H1 (cell line): Measurements from ENCODE around the gene FEM1C. TPM values are rescaled to one million over a fixed set of nuclear protein-coding genes. Genes with fewer than 3 reads are reported as not detected.

ENCODE experiments used
- CTCF ChIA-PET: fragments of 300-600 bp; sonication (Branson Sonifier 250); formaldehyde crosslinking; loops from one replicate; lab custom pipeline; 2021; ENCODE audit not compliant: partially characterized antibody; lab: Charles Lee
- POLR2A ChIA-PET: fragments of 300-600 bp; sonication (Branson Sonifier 250); formaldehyde crosslinking; loops from one replicate; lab custom pipeline; 2021; ENCODE audit warnings: inconsistent platforms; ENCODE audit not compliant: partially characterized antibody; lab: Charles Lee
- DNase-seq, 2 experiments: peaks; one replicate each; pipeline versions ENCODE4 v3.0.0 to v3.0.0-alpha.2; 2010 to 2022; ENCODE audit warnings: low spot score in 2 of 2, low read depth in 1 of 2, mixed read lengths in 1 of 2
- FAIRE-seq: peaks from 2 replicates; lab custom pipeline; 2011; peaks lifted over from hg19 to GRCh38; lab: Jason Lieb, UNC
- H2AFZ ChIP-seq: 2 replicates; pipeline ENCODE4 v1.8.1; 2012; ENCODE audit warnings: low read length, inconsistent platforms
- H2AK5ac ChIP-seq: 2 replicates; pipeline ENCODE4 v1.6.1; 2013; ENCODE audit warnings: low read depth, low read length
- H2BK120ac ChIP-seq: replicated peaks from 2 replicates; pipeline ENCODE3; 2013; ENCODE audit warnings: low read depth, low read length, inconsistent platforms
- H2BK12ac ChIP-seq: 2 replicates; pipeline ENCODE4 v1.6.1; 2013; ENCODE audit warnings: low read depth, low read length
- H2BK15ac ChIP-seq: 2 replicates; pipeline ENCODE4 v1.6.1; 2013; ENCODE audit warnings: low read length
- H2BK20ac ChIP-seq: 2 replicates; pipeline ENCODE4 v1.6.1; 2013; ENCODE audit warnings: low read length
- H2BK5ac ChIP-seq: 2 replicates; pipeline ENCODE4 v1.6.1; 2013; ENCODE audit warnings: low read depth, low read length
- H3K14ac ChIP-seq: 2 replicates; pipeline ENCODE4 v1.6.1; 2013; ENCODE audit warnings: inconsistent platforms; ENCODE audit not compliant: insufficient read length
- H3K18ac ChIP-seq: 2 replicates; pipeline ENCODE4 v1.6.1; 2013; ENCODE audit warnings: low read length; ENCODE audit errors: extremely low read depth
- H3K23ac ChIP-seq: 2 replicates; pipeline ENCODE4 v1.6.1; 2013; ENCODE audit warnings: inconsistent platforms; ENCODE audit not compliant: insufficient read length
- H3K23me2 ChIP-seq: 2 replicates; pipeline ENCODE4 v1.6.1; 2013; ENCODE audit warnings: low read depth, low read length
- H3K27ac ChIP-seq: 2 replicates; pipeline ENCODE4 v1.6.1; 2011; ENCODE audit warnings: low read depth, low read length, inconsistent platforms
- H3K27me3 ChIP-seq, 4 experiments: replicated peaks in 1 of 4; 1 replicate in 1 of 4; 2 replicates in 3 of 4; pipeline versions ENCODE4 v1.6.1 to v1.8.1; 2011 to 2013; ENCODE audit warnings: low read length in 3 of 4, mild to moderate bottlenecking in 3 of 4, inconsistent platforms in 2 of 4, mixed read lengths in 2 of 4, moderate library complexity in 1 of 4; ENCODE audit not compliant: control insufficient read depth in 3 of 4, insufficient read depth in 3 of 4; ENCODE audit errors: extremely low read depth in 1 of 4
- H3K36me3 ChIP-seq, 4 experiments: 2 replicates each; pipeline versions ENCODE4 v1.6.1 to v1.8.1; 2011 to 2013; ENCODE audit warnings: mild to moderate bottlenecking in 4 of 4, low read length in 3 of 4, moderate library complexity in 2 of 4, control low read depth in 1 of 4, inconsistent platforms in 1 of 4; ENCODE audit not compliant: insufficient read depth in 4 of 4, control insufficient read depth in 2 of 4
- H3K4ac ChIP-seq: replicated peaks from 2 replicates; pipeline ENCODE3; 2013; ENCODE audit warnings: low read length, low read depth, mixed read lengths, inconsistent platforms; ENCODE audit not compliant: insufficient read length
- H3K4me1 ChIP-seq, 4 experiments: replicated peaks in 1 of 4; 1 replicate in 1 of 4; 2 replicates in 3 of 4; pipeline versions ENCODE4 v1.6.1 to v1.8.1; 2011 to 2013; ENCODE audit warnings: low read length in 3 of 4, inconsistent platforms in 2 of 4, mixed read lengths in 1 of 4; ENCODE audit not compliant: insufficient read depth in 4 of 4, control insufficient read depth in 3 of 4
- H3K4me2 ChIP-seq, 2 experiments: 2 replicates each; pipeline versions ENCODE4 v1.6.1 to v1.8.1; 2011 to 2013; ENCODE audit warnings: low read depth in 2 of 2, low read length in 2 of 2, control low read depth in 1 of 2, inconsistent platforms in 1 of 2, mild to moderate bottlenecking in 1 of 2; ENCODE audit not compliant: insufficient read depth in 1 of 2
- H3K4me3 ChIP-seq, 4 experiments: fragments of 200-600, 300-600 bp in 1 of 4; sonication (generic), shearing (Covaris generic), sonication (Bioruptor Twin) in 1 of 4; 2 replicates each; pipeline versions ENCODE4 v1.5.1 to v1.8.1; 2011 to 2016; ENCODE audit warnings: low read length in 4 of 4, low read depth in 3 of 4, control low read depth in 2 of 4, inconsistent platforms in 2 of 4, mild to moderate bottlenecking in 2 of 4, mixed read lengths in 1 of 4, moderate library complexity in 1 of 4; ENCODE audit not compliant: insufficient read depth in 2 of 4; ENCODE audit errors: extremely low read depth in 1 of 4
- H3K56ac ChIP-seq: replicated peaks from 2 replicates; pipeline ENCODE3; 2013; ENCODE audit warnings: low read depth, mild to moderate bottlenecking, mixed read lengths, low read length, inconsistent platforms; ENCODE audit not compliant: insufficient read length
- H3K79me1 ChIP-seq: 2 replicates; pipeline ENCODE4 v1.6.1; 2013; ENCODE audit warnings: low read depth, low read length, control low read depth
- H3K79me2 ChIP-seq, 2 experiments: 2 replicates each; pipeline versions ENCODE4 v1.6.1 to v1.8.1; 2012 to 2013; ENCODE audit warnings: low read length in 2 of 2, mild to moderate bottlenecking in 2 of 2, inconsistent platforms in 1 of 2; ENCODE audit not compliant: insufficient read depth in 2 of 2, control insufficient read depth in 1 of 2
- H3K9ac ChIP-seq, 4 experiments: replicated peaks in 1 of 4; 1 replicate in 1 of 4; 2 replicates in 3 of 4; pipeline versions ENCODE4 v1.6.1 to v1.8.1; 2011 to 2013; ENCODE audit warnings: low read depth in 3 of 4, low read length in 3 of 4, control low read depth in 2 of 4, mild to moderate bottlenecking in 2 of 4, moderate library complexity in 2 of 4, inconsistent platforms in 1 of 4; ENCODE audit errors: extremely low read depth in 1 of 4
- H3K9me3 ChIP-seq, 2 experiments: 2 replicates each; pipeline versions ENCODE4 v1.6.1 to v1.8.1; 2012 to 2013; ENCODE audit warnings: mild to moderate bottlenecking in 2 of 2, moderate library complexity in 2 of 2, control low read depth in 1 of 2, inconsistent platforms in 1 of 2, low read depth in 1 of 2, low read length in 1 of 2, mixed read lengths in 1 of 2; ENCODE audit not compliant: insufficient read depth in 2 of 2
- H4K20me1 ChIP-seq, 2 experiments: replicated peaks in 1 of 2; 2 replicates each; pipeline versions ENCODE3 to v1.8.1; 2011 to 2013; ENCODE audit warnings: inconsistent platforms in 2 of 2, low read length in 2 of 2, mild to moderate bottlenecking in 1 of 2; ENCODE audit not compliant: insufficient read depth in 2 of 2, control insufficient read depth in 1 of 2
- H4K5ac ChIP-seq: 2 replicates; pipeline ENCODE4 v1.6.1; 2013; ENCODE audit warnings: low read length, low read depth, mixed read lengths, inconsistent platforms; ENCODE audit not compliant: insufficient read length
- H4K8ac ChIP-seq: 2 replicates; pipeline ENCODE4 v1.8.0; 2013; ENCODE audit warnings: mild to moderate bottlenecking, moderate library complexity, low read length, inconsistent platforms; ENCODE audit not compliant: insufficient read depth; ENCODE audit errors: extremely low read depth
- H4K91ac ChIP-seq: replicated peaks from 2 replicates; pipeline ENCODE3; 2013; ENCODE audit warnings: low read length, mixed read lengths, inconsistent platforms; ENCODE audit not compliant: insufficient read length
- CHD2 ChIP-seq: IDR thresholded peaks from 2 replicates; pipeline ENCODE4 v1.6.1; 2012; ENCODE audit warnings: low read length, improper control_type of control experiment
- KDM4A ChIP-seq: IDR thresholded peaks from one replicate; pipeline ENCODE4 v1.7.1; 2012; ENCODE audit warnings: low read depth, mild to moderate bottlenecking, moderate library complexity, low read length, inconsistent platforms; ENCODE audit not compliant: severe bottlenecking
- POLR2A ChIP-seq, 2 experiments: IDR thresholded peaks; 1 replicate in 1 of 2; 2 replicates in 1 of 2; pipeline ENCODE4 v1.6.1; 2011; ENCODE audit warnings: low read depth in 2 of 2, low read length in 2 of 2, mild to moderate bottlenecking in 2 of 2; ENCODE audit errors: control extremely low read depth in 1 of 2
- POU5F1 ChIP-seq: IDR thresholded peaks from 2 replicates; pipeline ENCODE4 v1.6.1; 2011; ENCODE audit warnings: low read depth, mild to moderate bottlenecking, low read length, moderate library complexity
- WGBS, 2 experiments: shearing (Covaris generic) in 1 of 2; methylation state at CpG; one replicate each; pipeline versions ENCODE4 v1.1.6 to v1.1.7; 2013 to 2015; ENCODE audit warnings: low lambda C conversion rate in 2 of 2, mixed read lengths in 2 of 2, inconsistent platforms in 1 of 2, low coverage in 1 of 2, missing lambda C conversion rate in 1 of 2; ENCODE audit not compliant: insufficient replicate concordance in 2 of 2, insufficient coverage in 1 of 2, insufficient read length in 1 of 2; ENCODE audit errors: extremely low coverage in 1 of 2, missing lambda C conversion rate in 1 of 2; 5-methylcytosine and 5-hydroxymethylcytosine counted together
- polyA plus RNA-seq, 7 experiments: library from polyadenylated mRNA; depleted of rRNA in 3 of 7; stranded (reverse) in 5 of 7; unstranded in 2 of 7; fragments of >200 nt in 5 of 7; fragments of 200-250 nt in 2 of 7; gene quantifications; 1 replicate in 5 of 7; 2 replicates in 1 of 7; 4 replicates in 1 of 7; pipeline versions ENCODE4 v1.2.1 to v1.2.3, GENCODE V29; 2011 to 2013; ENCODE audit warnings: missing spikeins in 2 of 7, mixed read lengths in 2 of 7
- total RNA-seq: library from RNA; stranded (reverse); fragmentation: NEBNext Ultra II Directional; extraction: Animal tissue kit (Norgen Biotek cat#: 25700); gene quantifications from 2 replicates; pipeline ENCODE4 v1.2.1, GENCODE V29; 2021
- TF ChIP-seq, protein P1 (sequence below): IDR thresholded peaks from 2 replicates; pipeline ENCODE4 v1.6.1; 2011; ENCODE audit warnings: low read depth, mild to moderate bottlenecking, low read length; ENCODE audit not compliant: insufficient read depth

Gene FEM1C
- total and polyA plus RNA-seq, 2 of the 8 experiments (the other 6 are each of a cell fraction or from before 2014, with no cell fraction given), result 4.4 to 17.7 TPM

DNA sequence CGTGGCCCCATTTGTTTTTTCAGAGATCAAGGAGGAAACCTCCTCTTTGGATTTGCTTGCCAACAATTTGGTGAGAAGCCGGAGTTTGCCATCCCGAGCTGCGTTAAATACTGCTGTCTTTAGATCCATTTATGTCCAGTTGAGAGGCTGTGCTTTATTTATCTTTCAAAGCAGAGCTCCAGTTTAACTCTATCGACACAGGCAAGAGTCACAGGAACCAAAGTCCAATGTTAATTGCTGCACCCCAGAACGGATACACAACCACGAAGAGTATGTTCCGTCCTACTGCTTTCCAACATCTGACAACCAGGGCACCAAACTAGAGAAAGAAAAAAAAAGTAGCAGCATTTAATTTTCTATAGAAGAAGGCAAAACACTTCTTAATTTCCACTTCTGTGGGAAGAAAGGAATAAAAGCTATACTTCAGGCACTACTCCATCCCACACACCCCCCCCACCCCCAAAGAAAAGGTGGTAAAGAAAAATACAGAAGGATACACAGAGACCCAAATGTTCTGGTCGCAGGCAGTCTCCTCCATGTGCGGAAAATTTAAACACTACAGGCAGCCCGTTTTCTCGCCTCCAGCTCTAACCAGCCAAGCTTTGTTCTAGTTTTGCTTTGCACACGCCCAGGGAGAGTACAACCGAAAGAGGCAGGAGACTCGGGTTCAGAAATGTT is 1.1 kb downstream of the FEM1C start:
- ChIA-PET CTCF (interaction anchor here (0.8 to 1.6 kb wide), 4 partner anchors 19 to 306 kb away, joined by 3 to 8 read pairs (median 3); no protein-coding TSS in a partner anchor), POLR2A (interaction anchor here (0.6 to 3.2 kb wide), 21 partner anchors 12 to 375 kb away, joined by 3 to 18 read pairs (median 4); partner anchors contain the start of genes AP3S1, ATG12 and CCDC112)
- no peak overlapping the region for H3K4ac ChIP-seq
- H2BK20ac ChIP-seq, result no peak overlapping the region
- H3K27ac ChIP-seq, result peak overlapping the region; percentile 91
- H4K8ac ChIP-seq, result no peak overlapping the region
- peaks cover 0 to 7% (median 2%) of the 10 kb centered on the region in 4 experiments; a peak in 5 of 7 replicates for H3K4me1 ChIP-seq
- peaks cover 8 to 20% of the 10 kb centered on the region in 2 experiments for H4K20me1 ChIP-seq
- no peak overlapping the region for H3K23ac ChIP-seq
- no peak overlapping the region for H4K91ac ChIP-seq
- no peak overlapping the region for H2BK12ac ChIP-seq
- no peak overlapping the region for H4K5ac ChIP-seq
- H3K36me3 ChIP-seq, result peaks cover 0 to 28% (median 2%) of the 10 kb centered on the region in 4 experiments; a peak in 3 of 8 replicates
- peak overlapping the region; percentile 76; the same call in 1 of the 2 replicates for H2BK5ac ChIP-seq
- 23% methylated on average over 15 of the region's 15 CpGs; no CpG with 5 or more reads in 1 of the 2 experiments for WGBS, 2 experiments
- TF ChIP-seq POLR2A (IDR thresholded peaks at IDR 0.05; ENCODE audit: control extremely low read depth in 1 of 2, low read depth in 2 of 2, low read length in 2 of 2) (no peak), KDM4A (no peak), POU5F1 (no peak), CHD2 (no peak)
- TF ChIP-seq, protein P1, sequence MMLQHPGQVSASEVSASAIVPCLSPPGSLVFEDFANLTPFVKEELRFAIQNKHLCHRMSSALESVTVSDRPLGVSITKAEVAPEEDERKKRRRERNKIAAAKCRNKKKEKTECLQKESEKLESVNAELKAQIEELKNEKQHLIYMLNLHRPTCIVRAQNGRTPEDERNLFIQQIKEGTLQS, result no peak
- no peak overlapping the region for H2AFZ ChIP-seq
- no peak overlapping the region for H3K56ac ChIP-seq
- H3K4me2 ChIP-seq, result peak overlapping the region; percentile 89 to 97
- peak overlapping the region; percentile 81 to 97 (median 90) for H3K4me3 ChIP-seq
- peaks cover 2% of the 10 kb centered on the region; the same call in 1 of the 2 replicates for H3K79me1 ChIP-seq
- H2BK120ac ChIP-seq, result no peak overlapping the region
- H3K27me3 ChIP-seq, result no peaks in the 10 kb centered on the region
- H3K18ac ChIP-seq, result no peak overlapping the region; the same call in 1 of the 2 replicates
- no peak overlapping the region for H2AK5ac ChIP-seq
- no peak overlapping the region for H3K14ac ChIP-seq
- H3K9me3 ChIP-seq, result peaks cover 9 to 15% of the 10 kb centered on the region in 2 experiments
- no peak for FAIRE-seq
- no peak overlapping the region for H2BK15ac ChIP-seq
- peaks cover 6% of the 10 kb centered on the region for H3K23me2 ChIP-seq
- H3K79me2 ChIP-seq, result peaks cover 11 to 56% of the 10 kb centered on the region in 2 experiments
- DNase-seq, result no peak
- peak overlapping the region; percentile 89 to 98 (median 96) for H3K9ac ChIP-seq
